GM18505 (cell line): ENCODE results near the gene OR4F6.

Experiments used
- ATAC-seq: cut with Tn5 transposase; IDR thresholded peaks from one replicate; pipeline ENCODE4 v1.9.1; 2021; ENCODE audit not compliant: unreplicated experiment
- POLR2A ChIP-seq: IDR thresholded peaks from 4 replicates; pipeline ENCODE4 v1.6.1; 2011; ENCODE audit warnings: borderline replicate concordance; ENCODE audit not compliant: insufficient read depth, insufficient read length; ENCODE audit errors: extremely low read depth

Gene OR4F6

GRCh38 chr15:101841656-101842055, 38.3 kb downstream of the OR4F6 start:
- ATAC-seq: no peak
- TF ChIP-seq POLR2A: no peak

- no peak for ATAC-seq
- no peak for TF ChIP-seq POLR2A
These were observed 41.6 kb downstream of the OR4F6 start for GRCh38 chr15:101844916-101845315.

- ATAC-seq: no peak
- no peak for TF ChIP-seq POLR2A
These were observed 49.0 kb downstream of the OR4F6 start for GRCh38 chr15:101852356-101852755.
